DMS114 treated with DMSO at 0.1 percent for 48 hours (cell line): Measurements from ENCODE around the gene ALG14.
"Not testable (repeated sequence)": the region's sequence is repeated elsewhere in the genome, so short reads cannot be mapped to it uniquely, and the experiment has no call there.

Source experiments
- DNase-seq: peaks from one replicate; lab custom pipeline; 2025; ENCODE audit not compliant: unreplicated experiment; lab: John Stamatoyannopoulos, UW

ALG14 gene

DNA sequence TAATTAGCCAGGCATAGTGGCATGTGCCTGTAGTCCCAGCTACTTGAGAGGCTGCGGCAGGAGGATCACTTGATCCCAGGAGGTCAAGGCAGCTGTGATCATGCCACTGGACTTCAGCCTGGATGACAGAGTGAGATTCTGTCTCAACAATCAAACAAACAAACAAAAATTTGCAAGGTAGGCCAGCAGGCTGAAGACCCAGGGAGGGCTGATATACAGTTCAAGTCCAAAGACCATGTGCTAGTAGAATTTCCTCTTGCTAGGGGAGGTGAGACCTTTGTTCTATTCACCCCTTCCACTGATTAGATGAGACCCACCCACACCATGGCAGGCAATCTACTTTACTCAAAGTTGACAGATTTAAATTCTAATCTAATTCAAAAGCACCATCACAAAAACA is 114.7 kb downstream of the ALG14 start:
- DNase-seq: no peak

DNA sequence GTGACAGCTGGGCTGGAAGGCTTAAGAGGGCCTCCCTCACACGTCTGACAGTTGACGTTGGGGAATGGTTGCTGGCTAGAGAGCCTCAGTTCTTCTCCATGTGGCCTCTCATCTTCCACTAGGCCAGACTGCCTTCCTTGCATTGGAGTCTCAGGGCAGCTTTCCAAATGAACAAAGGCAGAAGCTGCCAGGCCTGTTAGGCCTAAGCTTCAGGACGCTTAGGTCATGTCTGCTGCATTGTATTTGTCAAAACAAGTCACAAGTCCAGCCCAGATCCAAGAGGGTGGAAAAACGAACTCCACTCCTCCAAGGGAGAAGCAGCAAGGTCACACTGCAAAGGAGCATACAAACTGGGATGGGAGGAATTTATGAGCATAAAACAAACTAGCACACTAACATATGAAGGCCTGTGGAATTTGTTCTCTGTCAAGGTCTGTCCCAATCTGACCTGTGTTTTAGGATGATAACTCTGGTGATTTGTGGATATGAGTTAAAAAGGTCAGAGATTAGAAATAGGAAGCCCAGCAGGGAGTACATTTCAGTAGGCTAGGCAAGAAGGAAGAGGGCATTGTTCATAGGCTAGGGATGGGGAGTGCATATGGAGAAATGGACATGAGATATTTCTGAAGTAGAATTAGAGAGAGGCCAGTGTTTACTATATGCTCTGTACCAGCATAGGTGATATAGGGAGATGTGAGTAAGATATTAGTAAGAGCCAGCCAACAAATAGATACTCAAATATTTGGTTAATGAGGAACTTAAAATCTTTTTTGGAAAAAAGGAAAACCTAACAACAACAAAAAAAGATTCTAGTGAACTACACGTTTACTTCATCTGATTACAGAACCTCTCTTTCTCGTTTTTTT is 116.8 kb downstream of the ALG14 start:
- no peak for DNase-seq

DNA sequence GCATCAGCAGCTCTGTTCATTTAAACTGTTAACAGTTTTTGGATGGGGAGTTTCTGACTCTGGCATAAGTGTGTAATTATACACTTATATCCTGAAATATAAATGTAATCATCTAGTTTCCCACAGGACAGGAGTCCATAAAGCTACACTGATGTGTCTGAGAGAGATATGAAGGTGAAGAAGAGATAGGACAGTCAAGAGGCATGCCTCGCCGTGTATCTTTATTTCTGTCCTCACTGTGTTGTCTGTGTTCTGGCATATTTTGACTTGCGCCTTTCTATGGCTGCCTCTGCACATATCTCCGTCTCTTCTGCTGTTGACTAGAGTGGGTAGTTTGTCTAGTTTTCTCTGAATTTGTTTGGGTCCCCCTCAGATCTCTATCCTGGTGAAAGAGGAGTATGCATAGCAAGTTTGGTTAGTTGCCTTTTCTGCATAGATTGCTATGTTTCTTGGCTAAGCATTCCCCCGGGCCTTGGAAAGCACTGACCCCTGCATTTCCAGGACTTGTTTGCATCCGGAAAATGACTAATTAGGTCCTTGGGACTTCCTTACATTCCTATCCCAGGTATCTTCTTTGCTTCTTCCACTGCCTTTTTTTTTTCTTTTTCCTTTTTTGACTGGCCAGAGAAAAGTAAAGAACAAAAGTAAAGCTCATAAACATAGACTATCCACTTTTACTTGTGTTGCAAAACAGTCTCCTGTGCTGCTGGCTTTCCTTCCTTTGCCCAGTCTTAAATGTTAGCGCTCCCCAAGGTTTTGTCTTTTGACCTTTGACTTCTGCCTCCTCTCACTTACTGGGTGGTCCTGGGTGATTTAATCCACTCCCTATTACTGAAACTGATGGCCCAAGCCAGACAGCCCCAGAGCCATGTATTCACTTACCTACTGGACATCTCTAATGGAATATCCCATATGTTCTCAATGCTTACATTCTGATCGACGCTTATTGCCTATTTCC is 118.2 kb downstream of the ALG14 start:
- DNase-seq: no peak

DNA sequence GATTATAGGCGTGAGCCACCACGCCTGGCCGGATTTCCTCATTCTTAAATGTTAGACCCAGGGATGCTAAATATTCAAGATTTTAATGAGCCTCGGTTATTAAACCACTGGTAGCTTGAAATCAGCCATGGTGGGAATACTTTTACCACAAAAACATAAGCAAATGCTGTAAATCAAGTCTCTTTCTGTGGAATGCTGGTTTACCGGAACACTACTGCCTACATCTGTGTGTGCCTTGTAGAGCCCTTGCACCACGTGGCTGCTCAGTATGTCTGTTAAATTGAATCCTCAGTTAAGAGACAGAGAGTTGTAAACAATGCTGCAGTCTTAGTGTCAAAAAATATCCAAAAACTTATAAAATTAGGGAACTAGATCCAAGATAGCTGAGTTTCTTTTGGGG is 119.0 kb downstream of the ALG14 start:
- no peak for DNase-seq

DNA sequence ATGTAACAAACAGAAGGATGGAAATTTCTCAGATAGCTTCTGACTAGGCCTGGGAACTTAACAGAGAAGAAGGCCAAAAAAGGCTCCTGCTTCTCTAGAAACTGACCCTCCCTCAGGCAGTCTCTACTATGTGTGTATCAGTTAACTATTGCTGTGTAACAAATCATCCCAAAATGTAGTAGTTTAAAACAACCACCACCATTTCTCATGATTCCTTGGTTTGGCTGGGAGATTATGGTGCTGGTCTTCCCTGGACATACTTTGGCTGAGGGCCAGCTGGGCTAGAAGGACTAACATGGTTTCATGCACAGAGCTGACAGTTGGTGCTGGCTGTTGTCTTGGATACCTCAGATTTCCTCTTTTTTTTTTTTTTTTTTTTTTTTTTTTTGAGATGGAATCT is 119.6 kb downstream of the ALG14 start:
- DNase-seq: no peak

DNA sequence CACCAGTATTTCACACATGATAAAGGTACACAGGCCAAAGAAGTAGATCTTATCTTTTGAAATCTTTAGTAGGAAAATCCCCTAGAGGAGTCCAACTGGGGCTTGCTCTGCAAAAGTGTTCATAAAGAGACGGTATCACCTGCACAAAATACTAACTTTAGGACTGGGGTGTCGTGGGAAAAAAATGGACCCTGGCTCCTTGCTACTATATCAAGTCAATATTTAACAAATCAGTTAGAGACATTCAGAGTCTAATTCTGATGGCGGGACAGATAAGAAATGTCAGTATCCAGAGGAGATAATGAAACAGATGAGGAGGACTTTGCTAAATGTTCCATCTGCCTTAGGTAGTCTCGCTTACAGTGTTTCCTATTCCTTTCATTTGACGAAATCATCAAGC is 120.2 kb downstream of the ALG14 start:
- DNase-seq: no peak

DNA sequence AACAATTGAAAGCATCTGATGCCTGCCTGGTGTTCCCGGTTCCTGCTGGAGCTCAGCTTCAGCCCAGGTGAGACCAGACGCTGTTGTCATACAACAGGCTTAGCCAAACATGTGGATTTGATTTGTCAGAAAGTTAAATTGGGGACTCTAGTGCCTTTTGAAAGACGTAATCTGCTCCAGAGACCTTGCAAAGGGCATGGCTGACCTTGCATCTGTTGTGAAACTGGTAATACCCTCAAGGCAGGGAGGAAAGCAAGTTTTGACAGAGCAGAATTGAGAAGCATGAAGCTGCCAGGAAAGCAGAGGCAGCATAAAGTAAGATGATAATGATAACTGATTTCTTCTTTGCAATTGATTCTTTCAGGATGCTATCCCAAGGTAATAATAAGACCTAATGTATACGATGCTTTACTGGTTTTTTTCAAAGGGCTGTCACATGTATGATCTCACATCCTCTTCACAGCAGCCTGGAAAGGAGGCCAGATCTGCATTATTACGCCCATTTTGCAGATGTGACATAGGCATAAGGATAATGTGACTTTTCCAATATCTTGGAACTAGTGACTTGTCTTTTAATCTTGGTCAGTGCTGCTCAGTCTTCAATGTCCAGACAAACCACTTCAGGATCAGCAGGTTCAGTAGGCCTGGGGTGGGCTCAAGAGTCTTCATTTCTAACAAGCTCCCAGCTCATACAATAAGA is 121.1 kb downstream of the ALG14 start:
- no peak for DNase-seq

DNA sequence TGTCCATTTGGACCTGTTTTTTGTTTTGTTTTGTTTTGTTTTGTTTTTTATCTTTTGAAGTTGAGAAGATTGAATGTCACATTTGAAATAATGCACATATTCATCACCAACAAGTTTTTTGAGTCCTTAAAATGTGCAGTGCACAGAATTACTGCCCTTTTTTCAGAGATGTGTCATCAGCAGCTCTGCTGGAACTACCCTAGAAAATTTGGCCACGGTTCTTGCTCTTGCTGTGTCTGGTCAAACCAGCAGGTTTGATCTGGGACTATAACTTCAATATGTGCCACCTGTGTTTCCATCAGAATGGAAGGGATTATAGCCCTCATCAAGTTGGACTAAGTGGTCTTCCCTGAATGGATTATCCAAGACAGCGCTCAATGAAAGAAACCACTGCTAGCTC is 121.7 kb downstream of the ALG14 start:
- DNase-seq: no peak

DNA sequence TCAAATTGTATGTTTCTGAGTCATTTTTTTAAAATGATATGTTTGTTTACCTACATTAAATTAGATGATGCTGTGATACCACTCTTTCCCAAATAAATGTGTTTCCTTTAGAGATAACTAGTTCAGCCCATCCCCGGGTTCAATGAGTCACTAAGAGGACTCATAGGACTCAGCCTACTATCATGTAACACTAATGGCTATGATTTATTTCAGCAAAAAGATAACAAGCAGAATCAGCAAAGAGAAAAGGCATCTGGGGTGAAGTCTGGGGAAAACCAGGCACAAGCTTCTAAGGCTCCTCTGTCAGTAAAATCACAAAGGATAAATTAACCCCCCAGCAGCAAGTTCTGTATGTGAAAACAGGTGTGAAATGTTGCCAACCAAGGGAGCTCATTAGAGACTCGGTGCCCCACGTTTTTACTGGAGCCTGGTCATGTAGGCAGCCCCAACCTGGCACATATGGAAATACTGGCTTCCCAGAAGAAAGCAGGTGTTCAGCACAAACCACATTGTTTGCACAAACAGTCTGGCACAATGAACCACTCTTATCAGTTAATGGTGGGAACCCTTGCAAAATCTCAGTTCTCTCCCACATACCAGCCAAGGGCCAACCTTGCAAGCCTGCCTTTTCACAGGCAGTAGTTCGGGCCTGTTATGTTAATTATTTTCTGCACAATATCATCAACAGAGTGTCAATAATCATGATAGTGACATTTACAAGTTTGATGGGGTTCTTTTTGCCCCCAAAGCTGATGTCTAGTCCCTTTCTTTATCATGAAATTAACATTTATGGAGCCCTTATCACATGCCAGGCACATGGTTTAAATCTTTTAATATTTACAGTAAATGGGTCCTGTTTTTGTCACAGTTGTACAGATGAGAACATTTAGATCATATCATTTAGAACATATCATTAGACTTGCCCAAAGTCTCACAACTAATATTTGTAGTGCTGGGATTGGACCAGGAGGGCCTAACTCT is 122.8 kb downstream of the ALG14 start:
- no peak for DNase-seq

DNA sequence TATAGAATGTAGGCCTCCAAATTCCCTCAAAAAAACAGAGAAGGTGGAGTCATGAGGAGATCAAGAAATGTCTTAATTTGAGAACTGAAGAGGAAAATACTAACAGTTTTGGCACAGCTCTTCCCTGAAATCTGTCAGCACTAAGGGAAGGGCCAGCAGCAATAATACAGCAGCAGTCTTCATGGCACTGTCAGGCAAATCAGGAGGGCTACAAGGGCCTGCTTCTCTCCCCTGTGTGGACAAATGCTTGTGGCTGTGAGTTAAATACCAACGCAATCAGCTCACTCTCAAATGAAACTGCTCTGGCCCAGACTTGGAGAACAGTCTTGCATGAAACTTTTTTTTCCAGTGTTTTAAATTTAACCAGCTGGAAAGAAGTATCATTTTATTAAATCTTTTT is 125.3 kb downstream of the ALG14 start:
- DNase-seq: no peak

DNA sequence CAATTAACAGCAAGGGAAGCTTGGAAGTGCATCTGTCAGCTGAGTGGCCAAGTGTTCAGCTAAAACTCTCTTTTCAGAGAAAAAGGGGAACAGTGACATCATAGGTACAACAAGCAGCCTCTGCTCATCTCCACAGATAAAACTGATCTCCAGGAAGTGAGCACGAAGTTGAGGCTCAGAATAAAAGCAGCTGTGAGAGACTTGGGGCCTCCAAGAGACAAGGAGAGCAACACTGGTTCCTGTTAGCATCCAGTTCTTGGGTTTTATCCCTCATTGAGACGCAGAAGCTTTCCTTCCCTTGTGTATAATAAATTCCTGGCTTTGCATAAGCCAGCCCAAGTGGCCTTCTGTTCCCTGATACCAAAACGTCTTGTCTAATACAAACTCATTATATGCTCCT is 125.9 kb downstream of the ALG14 start:
- no peak for DNase-seq

DNA sequence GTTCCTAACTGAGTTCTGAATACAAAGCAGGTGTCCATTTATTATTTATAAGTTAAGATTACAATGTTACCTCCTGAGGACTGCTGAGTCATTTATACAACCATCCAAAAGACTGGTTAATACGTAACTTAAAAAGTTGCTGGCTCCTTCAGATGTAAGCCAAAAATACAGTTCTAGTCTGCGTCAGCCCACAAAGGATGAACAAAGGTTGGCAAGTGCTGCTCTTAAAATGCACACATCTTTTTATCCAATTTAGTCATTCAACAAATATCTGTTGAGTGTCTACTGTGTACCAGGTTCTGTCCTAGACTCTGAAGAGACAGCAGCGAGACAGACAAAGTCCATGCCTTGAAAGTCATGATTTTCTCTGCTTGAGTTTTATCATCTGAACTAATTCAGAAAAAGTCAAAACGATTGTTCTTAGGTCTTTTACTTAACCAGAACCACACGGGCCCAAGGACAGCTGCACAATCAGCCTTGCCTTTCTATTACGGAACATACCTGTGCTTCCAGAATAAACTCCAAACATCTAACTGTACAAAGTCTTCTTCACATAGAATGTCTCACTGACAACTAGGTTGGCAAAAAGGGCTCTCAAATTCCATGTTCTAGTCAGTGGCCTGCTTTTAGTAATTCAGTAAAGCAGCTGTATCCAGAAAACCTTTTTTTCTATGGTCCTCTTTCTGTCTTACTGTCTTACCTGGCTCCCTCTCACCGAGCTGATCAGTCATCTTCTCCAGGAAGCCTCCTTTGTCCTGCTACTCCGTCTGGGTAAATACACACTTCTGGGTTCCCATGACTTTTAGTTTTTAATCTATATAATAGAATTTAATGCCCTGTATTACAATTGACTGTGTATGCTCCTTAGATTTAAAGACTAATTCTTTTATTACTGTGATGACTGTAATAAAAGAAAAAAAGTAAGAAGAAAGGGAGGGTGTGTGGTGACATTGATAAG is 130.3 kb downstream of the ALG14 start:
- DNase-seq: no peak

DNA sequence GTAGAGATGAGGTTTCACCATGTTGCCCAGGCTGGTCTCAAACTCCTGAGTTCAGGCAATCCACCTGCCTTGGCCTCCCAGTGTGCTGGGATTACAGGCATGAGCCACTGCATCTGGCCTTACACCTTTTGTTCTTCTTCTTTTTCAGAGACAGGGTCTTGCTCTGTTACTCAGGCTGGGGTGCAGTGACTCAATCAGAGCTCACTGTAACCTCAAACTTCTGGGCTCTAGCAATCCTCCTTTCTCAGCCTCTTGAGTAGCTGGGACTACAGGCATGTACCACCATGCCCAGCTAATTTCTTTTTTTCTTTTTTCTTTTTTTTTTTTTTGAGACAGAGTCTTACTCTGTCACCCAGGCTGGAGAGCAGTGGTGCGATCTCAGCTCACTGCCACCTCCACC is 131.3 kb downstream of the ALG14 start:
- DNase-seq: not testable (repeated sequence)

DNA sequence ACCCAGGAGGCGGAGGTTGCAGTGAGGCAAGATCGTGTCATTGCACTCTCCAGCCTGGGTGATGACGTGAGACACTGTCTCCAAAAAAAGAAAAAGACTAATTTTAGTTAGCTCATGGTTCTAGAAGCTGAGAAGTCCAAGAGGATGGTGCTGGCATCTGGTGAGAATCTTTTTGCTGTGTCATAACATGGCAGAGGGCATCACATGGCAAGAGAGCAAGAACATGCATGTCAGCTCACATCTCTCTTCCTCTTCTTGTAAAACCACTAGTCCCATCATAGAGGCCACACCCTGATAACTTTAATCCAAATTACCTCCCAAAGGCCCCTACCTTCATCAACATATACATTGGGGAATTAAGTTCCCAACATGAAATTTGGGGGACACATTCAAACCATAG is 132.0 kb downstream of the ALG14 start:
- DNase-seq: no peak

DNA sequence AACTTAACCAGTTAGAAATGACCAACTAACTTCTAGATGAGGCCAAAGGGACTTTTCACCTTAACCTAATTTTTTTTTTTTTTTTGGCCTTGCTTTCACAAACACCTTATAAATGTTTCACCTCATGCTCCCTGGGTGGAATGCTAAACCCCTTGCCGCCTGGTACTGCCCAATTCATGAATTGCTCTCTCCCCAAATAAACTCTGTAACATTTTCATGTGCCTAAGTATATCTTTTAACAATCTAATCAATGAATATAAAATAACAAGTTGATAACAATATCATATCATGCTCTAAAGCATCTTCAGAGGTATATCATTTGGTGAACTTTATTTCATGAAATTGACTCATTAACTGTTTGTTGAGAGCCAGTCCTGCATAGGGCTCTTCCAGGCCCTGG is 134.9 kb downstream of the ALG14 start:
- DNase-seq: no peak

DNA sequence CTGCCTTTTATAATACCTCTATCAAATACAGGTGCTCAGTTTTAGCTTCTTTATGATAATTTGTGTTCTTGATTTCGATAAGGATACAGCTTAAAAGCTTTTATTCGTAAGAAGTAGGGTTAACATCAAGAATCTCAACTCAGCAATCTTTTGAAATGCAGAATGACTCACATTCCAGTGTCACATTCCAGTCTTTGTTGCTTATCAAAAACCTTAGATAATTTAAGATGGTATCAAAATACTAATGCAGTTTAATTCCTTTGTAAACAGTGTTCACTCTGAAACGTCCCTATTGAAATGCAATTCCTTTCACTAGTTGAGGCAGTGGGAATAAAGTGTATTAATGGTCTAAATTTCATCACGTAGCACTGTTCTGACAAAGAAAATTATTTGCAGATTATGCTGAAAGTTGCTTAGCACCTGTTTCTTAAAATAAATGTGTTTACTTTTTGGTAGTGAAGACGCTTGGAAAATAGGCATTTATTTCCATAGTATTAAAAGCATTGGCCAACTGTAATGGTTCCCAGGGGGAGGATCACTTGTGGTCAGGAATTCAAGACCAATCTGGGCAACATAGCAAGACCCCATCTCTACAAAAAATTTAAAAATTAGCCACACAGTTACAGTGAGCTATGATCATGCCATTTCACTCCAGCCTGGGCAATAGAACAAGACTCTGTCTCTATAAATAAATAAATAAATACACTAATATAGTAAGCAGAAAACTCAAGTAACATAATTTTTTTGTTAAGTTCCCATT is 135.7 kb downstream of the ALG14 start:
- DNase-seq: no peak

DNA sequence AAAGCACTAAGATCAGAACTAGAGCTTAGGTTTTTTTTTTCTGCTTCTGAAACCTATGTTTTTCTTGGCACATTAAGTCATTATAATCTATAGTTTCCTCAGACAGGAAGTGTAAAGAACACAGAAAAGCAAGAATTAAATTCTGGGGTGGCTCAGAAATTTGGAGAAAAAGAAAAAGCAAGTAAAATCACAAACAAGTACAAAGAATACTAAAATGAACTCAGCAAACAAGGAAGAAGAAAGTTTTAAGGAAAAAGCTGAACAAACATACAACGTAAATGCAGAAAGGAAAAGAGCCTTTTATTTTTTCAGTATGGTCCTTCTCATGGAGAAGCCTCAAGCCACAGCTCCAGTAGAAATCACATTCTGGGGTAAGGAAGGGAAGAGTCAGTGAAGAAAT is 137.3 kb downstream of the ALG14 start:
- no peak for DNase-seq

DNA sequence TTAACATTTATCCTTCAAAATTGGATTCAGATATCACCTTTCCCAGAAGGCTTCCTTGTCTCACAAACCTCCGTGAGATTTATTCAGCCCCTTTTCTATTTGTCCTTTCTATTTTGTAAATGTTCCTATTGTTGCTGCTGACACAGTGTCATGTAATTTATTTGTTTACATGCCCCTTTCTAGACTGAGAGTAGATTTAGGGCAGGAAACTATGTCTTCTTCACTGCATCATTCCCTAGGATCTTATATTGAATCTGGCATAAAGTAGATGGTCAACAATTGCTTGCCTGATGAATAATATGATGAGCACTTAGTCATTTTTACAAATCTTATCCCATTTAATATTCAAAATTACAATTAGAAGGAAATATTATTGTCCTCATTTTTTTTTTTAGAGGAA is 137.7 kb downstream of the ALG14 start:
- no peak for DNase-seq
